DMS 273 (cell line): Measurements from ENCODE around the gene TINCR.
"Not testable (repeated sequence)": the region's sequence is repeated elsewhere in the genome, so short reads cannot be mapped to it uniquely, and the experiment has no call there.

Source experiments
- DNase-seq: peaks from one replicate; lab custom pipeline; 2025; ENCODE audit not compliant: unreplicated experiment; lab: John Stamatoyannopoulos, UW

The TINCR gene

GRCh38 chr19:5561559-5561958 is 6.2 kb downstream of the TINCR start:
- peak; percentile 39 for DNase-seq

GRCh38 chr19:5560156-5560555 is 7.6 kb downstream of the TINCR start:
- DNase-seq = no peak

GRCh38 chr19:5559804-5560133 is 8.0 kb downstream of the TINCR start:
- no peak for DNase-seq

- DNase-seq = no peak
Observed at GRCh38 chr19:5558101-5558621, 9.6 kb downstream of the TINCR start.

GRCh38 chr19:5557691-5558090 is 10.1 kb downstream of the TINCR start:
- no peak for DNase-seq

- no peak for DNase-seq
Observed at GRCh38 chr19:5554828-5555227, 12.9 kb downstream of the TINCR start.

GRCh38 chr19:5553892-5554291 is 13.9 kb downstream of the TINCR start:
- peak; percentile 83 for DNase-seq

- peak; percentile 86 for DNase-seq
Observed at GRCh38 chr19:5547881-5548280, 19.9 kb downstream of the TINCR start.

- no peak for DNase-seq
Observed at GRCh38 chr19:5545984-5546383, 21.8 kb downstream of the TINCR start.

- no peak for DNase-seq
Observed at GRCh38 chr19:5545051-5545450, 22.7 kb downstream of the TINCR start.

GRCh38 chr19:5542665-5543064 is 25.1 kb downstream of the TINCR start:
- DNase-seq = peak; percentile 62

GRCh38 chr19:5541456-5541855 is 26.3 kb downstream of the TINCR start:
- DNase-seq = no peak

GRCh38 chr19:5540208-5540607 is 27.5 kb downstream of the TINCR start:
- no peak for DNase-seq

GRCh38 chr19:5537870-5538269 is 29.9 kb downstream of the TINCR start:
- DNase-seq = no peak

GRCh38 chr19:5536982-5537579 is 30.7 kb downstream of the TINCR start:
- DNase-seq = not testable (repeated sequence)

GRCh38 chr19:5536337-5536894 is 31.3 kb downstream of the TINCR start:
- DNase-seq = peak; percentile 95

- DNase-seq = peak; percentile 72
Observed at GRCh38 chr19:5534787-5535586, 32.8 kb downstream of the TINCR start.

- DNase-seq = no peak
Observed at GRCh38 chr19:5533257-5533656, 34.5 kb downstream of the TINCR start.

- DNase-seq = no peak
Observed at GRCh38 chr19:5530701-5531100, 37.1 kb downstream of the TINCR start.

GRCh38 chr19:5526691-5527090 is 41.1 kb downstream of the TINCR start:
- no peak for DNase-seq

GRCh38 chr19:5524081-5524480 is 43.7 kb downstream of the TINCR start:
- no peak for DNase-seq

- DNase-seq = no peak
Observed at GRCh38 chr19:5522106-5522505, 45.6 kb downstream of the TINCR start.
